GM18499 (cell line): Measurements from ENCODE around the gene LRPAP1.
"Not testable (repeated sequence)": the region's sequence is repeated elsewhere in the genome, so short reads cannot be mapped to it uniquely, and the experiment has no call there.

Experiments
- ATAC-seq: cut with Tn5 transposase; IDR thresholded peaks from one replicate; pipeline ENCODE4 v1.9.1; 2021; ENCODE audit warnings: moderate number of reproducible peaks; ENCODE audit not compliant: insufficient read depth, unreplicated experiment

The LRPAP1 gene

DNA sequence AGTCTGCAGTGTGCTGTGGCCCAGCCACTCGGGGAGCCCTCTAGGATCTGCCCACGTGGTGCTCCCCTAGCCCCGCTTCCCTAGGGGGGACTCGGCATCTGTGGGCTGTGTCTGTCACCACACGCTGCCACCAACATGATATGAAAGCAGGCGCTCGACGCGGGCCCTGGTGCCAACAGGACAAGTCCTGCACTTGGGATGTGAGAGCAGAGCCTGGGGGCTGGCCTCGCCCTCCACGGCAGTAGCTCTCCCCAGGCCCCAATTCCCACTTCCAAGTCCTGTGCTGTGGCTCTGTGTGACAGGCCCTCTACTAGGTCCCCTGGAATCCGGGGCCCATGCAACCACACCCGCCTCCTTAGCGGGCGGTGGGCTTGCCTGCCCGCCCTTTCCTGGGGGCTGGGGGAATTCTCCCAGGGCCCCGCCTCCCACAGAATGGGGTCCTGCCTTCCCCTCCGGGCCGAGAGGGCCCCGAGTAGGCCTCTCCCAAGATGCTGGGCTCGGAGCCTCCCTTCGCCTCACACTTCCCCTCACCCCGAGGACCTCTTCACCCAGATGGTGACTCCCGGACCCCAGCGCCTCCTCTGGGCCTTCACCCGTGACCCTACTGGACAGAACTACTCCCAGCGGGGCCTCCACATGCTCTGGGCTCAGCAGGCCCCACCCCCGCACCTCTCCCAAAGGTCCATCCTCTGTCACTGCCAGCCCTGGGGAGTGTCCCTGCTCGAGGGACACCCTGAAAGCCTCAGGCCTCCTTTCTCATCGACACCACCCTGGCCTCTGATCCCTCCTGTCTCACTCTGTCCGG, 11.2 kb downstream of the LRPAP1 start:
- no peak for ATAC-seq

DNA sequence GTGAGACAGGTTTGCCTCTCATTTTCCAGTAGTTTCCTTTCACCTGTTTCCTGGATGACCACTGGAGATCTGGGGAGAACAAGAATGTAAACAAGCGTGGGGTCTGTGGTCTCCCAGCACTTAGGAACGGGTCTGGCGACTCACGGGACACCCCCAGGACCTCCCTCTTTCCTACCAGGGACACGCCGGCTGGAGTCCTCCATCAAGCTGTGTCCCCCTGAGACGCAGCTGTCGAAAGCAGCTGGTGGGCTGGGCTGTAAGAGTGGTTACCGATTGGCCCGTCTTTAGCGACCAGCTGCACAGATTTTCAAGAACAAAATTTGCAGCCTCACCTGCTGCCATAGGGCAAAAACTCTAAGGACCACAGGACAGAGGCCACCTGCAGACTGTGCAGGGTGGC, 11.9 kb downstream of the LRPAP1 start:
- ATAC-seq = no peak

DNA sequence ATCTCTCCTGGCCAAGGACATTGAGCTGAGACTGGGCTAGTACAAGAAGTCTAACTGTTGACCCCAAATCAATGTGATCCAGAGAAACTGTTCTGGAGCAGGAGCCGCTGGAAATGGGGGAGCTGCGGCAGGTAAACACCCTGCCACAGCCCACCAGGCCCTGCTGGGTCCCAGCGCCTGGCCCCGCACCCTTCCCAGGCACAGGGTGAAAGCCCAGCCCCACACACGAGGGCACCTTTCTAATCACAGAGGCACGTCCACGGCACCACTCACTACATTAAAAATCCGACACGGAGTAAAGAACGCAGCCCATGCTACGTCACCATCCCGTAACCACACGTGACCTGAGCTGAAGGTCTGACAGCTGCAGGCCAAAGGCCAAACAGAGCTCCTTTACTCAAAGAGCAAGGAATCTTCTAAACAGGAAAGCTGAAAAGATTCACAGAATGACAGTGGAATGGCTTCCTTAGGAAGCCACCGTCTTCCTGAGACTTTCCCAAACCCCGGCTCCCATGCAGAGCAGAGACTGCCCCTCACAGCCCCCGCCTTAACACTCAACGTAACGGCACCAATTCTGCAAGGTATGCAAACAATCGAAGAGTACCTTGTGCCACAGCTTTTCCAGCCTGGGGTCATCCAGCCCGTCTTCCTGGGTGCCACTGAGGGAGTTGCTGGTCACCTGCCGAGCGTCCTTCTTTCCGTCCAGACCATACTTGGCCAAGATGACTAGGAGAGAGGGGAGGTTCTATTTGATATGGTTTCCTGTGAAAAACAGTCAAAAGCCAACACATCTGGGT, 12.6 kb downstream of the LRPAP1 start:
- no peak for ATAC-seq

DNA sequence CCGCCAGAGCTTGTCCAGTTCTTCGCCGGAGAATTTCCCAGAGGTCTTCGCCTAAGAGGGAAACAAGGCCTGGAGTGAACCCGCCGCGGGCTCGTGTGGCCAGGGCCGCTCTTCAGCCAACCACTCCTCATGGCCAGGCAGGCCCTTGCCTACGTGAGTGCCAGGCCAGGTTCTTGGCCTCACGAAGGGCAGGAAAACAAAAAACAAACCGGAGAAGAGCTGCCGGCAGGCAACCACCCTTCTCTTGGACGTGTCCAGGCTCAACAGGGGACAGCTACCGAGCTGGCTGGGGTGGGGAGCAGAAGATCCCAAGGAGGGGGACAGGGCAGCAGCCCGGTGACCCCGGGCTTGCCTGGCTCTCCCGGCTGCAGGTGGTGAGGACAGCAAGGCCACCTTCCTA, 13.3 kb downstream of the LRPAP1 start:
- ATAC-seq = no peak

DNA sequence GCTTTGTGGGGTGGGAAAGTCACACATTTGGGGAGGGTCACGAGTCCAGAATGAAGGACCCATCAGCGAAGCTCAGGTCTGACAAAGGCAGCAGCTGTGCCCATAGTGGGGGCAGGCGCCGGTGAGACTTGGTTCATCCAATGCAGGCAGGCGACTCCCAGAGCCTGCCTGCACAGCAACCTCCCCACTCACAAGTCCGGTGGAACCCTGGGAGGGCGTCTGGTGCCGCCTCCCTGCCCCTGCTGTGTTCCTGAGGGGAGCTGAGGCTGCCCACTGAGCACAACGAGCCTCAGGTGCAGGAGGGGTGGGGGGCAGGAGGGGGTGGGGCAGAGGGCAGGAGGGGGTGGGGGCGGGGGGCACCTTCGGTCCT, 13.7 kb downstream of the LRPAP1 start:
- no peak for ATAC-seq

DNA sequence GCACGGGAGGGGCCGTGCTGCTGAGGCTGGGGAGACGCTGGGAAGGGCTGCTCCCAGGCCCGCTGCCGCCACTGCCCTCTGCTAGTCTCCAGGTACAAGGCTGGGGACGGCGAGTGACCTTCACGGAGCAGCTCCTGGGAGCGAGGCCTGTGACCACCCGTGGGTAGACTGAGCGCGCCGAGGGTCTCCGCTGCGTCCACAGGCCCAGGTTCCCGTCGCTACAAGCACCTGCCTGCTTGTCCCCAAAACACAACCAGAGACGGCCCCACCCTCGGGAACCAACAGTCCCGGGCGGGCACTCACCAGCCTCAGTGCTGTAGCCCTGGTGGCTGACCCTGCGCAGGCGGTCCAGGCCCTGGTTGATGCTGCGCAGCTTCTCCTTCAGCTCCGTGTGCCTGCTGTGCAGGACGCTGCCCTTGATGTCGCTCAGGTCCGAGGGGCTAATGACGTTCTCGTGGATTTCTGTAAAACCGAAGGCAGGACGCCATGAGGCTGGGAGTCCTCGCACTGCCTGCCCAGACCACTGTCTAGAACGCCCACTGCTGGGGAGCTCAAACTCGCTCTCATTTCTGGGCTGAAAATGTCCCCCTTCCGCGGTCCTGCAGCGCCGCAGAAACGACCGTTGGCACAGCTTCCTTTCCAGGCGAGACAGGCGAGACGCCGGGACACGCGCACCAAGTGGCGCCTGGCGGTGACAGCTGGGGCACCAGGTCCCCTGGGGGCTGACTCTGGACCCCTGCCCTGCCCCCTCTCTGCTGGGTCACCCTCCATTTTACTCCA, 14.3 kb downstream of the LRPAP1 start:
- ATAC-seq = no peak

DNA sequence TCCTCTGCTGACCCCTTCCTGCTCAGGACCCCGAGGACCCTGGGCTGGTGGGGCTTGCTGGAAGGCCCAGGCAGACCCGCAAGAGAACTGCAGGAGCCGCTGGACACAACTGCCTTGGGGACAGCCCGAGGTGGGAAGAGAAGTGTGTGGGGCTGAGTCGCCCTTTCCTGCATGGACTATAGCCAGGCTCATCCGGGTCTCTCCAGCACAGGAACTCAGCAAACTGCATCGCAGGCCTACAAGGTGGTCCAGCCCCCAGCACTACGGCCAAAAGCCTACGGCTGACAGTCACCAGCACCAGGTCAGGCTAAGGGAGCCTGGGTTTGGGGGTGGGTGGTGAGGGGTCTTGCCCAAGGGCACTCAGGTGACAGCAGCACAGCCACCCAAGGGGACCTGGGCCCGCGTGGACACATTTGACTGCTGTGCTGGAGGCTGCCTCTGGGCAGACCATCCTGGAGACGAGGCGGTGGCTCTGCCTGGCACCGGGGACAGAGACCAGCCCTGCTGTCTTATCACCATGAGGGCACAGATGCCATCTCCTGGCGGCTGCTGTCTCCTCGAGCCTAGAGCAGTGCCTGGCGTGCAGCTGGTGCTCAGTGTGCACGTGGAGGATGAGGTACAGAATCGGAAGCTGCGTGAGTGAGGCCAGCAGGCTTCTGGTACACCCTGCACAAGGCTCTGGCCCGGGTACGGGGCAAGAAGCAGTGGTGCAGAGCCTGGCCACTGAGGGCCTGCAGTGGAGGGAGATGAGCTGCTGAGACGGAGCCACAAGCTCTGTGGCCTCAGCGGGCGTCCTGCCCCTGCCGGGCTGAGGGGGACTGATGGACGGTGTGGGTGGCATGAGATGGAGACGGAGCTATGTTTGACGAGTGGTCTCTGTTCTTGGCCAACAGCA, 15.1 kb downstream of the LRPAP1 start:
- no peak for ATAC-seq

DNA sequence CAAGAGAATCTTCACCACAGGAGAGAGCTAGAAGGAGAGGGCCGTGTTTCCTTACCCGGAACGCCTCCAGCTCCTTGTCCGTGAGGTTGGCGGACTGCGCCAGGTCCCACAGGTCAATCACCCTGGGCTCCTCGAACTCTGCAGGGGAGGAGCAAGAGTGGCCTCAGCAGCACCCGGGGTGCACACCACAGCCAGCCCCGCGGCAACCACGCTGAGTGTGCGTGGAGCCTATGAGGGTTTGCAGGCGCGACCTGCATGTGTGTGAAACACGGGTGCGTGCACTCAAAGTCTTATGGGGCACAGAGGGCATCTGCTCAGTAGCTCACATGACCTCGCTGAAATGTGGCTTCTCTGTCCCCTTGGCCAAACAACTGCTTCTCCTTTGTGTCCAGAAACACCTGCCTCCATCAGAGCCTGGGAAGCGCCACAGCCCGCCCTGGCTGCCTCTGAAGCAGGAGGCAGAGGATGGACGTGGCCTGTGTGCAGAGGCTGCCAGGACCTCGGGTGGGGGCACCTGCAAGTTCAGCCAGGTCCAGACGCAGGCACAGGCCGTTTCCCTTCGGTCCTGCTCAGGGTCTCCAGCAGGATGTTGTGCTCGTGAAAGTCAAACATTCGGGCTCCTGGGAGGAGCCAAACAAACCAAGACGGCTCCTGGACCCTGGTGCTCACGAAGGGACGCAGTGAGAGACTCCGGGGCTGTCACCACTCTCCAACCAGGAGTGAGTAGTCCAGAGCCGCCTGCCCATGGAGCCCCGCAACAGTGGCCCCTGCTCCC, 16.0 kb downstream of the LRPAP1 start:
- no peak for ATAC-seq

DNA sequence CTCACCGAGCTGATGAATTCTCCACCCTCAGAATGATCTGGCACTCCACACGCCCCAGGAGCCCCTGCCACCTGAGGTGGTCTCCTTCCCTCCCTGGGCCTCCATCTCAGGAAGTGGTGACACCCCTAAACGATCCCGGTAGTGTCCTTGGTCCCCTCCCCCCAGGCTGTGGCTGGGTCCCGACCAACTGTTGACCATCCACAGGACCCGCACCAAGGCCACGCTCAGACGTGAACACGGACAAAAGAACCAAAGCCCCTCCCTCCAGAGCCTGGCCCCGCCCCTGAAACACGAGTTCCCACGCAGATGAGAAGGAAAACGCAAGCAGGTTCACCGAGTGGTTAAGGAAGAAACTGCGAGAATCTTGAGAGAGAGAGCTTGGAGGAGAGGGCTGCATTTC, 16.6 kb downstream of the LRPAP1 start:
- ATAC-seq = no peak

DNA sequence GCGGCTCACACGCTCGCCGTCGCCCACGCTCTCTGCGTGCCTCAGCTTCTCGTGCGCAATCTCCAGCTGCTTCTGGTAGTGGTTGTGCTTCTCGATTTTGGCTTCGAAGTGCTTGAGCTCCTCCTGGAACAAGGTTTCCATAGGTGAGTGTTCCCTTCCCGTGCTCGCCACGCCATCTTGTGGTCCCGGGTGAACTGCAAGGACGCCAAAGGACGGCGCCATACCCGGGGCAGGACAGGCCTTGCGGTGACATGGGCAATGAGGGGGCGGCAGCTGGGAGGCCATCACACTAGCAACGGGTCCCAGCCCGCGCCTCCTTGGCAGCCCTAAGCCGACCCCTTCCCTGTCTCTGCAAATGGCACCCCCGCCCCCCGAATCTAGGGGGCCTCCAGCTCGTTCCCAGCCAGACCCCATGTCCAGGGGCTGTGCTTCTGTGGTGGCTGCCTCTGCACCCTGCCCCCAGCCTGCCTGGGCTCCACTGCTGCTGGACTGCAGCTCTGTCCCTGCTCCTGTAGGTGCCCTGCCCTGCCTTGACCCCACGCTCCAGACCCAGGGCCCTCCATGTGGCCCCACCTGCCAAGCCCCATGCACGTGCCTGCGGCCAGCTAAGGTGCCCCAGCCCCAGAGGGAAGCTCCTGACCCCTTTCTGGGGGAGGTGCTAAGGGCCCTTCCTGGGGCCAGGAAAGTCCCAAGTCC, 17.3 kb downstream of the LRPAP1 start:
- ATAC-seq = no peak

DNA sequence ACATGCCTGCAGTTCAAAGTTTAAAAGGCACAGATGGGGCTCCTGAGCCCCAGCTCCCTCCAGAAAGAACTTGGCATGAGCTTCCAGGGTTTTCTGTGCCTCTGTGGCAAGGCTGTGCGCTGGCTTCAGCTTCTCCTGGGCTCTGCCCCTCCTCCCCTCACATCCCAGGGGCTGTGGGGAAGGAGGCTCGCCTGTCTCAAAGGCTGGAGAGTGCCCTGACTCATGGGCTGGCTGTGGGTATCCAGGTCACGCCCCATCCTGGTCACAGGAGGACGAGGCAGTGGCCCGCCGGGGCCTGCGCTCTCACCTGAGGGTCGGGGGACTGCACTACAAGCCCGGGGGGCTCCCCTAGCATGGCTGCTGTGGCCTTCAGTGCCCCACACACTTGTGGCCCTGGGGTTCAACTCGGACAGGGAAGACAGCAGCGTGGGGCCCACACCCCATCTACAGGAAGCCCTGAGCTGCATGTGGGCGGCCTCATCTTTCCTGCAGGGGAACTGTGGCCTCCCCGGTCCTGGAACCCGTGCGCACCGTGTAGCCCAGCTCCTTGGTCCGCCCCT, 17.9 kb downstream of the LRPAP1 start:
- no peak for ATAC-seq

DNA sequence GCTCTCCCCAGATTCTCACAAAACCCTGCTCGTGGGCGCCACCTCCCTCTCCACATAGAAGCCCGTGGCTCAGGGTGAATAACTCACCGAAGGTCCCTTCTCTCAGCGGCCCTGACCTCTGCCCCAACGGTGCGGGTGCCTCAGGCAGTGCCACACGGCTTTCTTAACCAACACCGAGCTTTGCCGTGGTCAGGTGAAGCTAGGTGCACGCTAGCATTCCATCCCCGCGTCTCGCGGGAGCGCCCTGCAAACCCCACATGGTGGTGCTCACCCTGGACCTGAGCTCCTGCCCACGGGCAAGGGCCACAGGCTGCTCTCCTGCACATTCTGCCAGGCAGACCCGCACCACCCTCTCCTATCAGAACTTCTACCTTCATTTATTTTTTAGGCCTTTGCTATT, 18.4 kb downstream of the LRPAP1 start:
- no peak for ATAC-seq

DNA sequence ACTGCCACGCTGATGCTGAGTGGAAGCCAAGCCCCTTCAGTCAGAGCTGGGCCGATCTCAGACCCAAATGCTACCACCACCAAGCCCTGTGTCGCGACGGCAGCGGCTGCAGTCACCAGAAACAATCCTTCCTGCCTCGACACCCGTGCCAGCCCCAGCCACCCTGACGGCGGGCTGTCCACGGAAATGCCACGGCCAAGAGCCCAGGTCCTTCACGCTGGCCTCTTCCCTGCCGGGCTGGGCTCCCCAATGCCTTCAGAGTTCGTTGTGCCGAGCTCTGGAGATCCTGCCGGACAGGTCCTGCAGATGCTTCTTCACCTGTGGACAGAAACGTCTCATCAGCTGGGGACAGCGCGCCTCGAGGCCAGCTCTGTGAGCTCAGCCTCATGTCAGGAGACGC, 19.5 kb downstream of the LRPAP1 start:
- ATAC-seq = no peak

DNA sequence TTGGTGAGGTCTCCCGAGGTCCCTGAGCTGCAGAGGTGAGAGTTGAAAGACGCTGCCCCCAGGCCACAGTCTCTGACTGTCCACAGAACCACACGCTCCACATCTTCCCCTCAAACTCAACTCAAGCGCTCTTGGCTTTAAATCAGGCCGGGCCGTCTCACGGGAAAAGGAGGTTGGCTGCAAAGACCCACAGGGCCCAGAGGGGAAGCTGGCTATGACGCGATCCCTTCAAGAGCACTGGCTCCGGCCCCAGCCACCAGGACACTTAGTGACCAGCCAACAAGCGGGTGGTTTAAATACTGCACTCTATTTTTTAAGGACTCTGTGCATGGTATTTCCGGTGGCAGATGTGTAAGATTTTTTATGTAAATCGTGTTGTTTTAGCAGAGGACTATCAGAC, 19.9 kb downstream of the LRPAP1 start:
- ATAC-seq = no peak

DNA sequence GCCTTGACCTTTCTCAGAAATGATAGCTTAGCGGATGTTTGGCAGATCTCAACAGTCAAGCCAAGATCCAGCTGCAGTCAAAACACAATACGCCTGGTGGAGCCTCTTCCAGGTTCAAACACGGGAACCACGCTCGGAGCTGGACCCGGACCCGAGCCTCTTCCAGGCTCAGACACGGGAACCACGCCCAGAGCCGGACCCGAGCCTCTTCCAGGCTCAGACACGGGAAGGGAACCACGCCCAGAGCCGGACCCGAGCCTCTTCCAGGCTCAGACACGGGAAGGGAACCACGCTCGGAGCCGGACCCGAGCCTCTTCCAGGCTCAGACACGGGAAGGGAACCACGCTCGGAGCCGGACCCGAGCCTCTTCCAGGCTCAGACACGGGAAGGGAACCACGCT, 20.6 kb downstream of the LRPAP1 start:
- ATAC-seq = not testable (repeated sequence)

DNA sequence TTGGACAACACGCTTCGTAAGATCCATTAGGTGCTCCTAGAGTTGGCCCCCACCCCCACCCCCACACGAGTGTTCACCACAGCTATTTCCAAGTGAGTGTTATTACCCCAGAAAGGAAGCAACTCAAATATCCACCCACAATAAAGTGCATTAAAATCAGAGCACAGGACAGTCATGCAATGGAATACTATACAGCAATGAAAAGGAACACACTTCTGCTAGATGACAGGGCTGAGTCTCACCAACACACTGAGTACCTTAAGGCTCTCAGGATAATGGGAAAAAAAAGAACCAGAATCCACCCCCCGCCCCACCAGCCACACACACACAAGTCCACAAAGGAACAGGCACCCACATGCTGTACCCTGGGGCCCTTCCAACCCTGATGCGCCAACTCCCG, 21.0 kb downstream of the LRPAP1 start:
- no peak for ATAC-seq

DNA sequence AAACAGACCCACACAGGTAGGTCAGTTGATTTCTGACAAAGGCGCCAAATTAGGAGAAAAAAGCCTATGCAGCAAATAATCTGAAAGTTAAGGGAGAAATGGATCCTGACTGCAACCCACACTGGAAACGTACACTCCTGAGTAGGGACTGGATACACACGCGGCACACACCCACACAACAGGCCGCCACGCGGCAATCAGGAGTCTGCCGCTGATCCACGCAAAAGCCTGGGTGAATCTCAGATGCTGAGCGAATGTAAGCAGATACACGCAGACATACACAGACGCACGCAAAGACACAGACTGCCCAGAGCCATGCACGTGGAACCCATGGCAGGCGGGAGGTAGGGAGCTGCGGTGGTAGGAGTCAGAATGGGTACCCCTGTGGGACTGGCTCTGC, 21.7 kb downstream of the LRPAP1 start:
- ATAC-seq = no peak

DNA sequence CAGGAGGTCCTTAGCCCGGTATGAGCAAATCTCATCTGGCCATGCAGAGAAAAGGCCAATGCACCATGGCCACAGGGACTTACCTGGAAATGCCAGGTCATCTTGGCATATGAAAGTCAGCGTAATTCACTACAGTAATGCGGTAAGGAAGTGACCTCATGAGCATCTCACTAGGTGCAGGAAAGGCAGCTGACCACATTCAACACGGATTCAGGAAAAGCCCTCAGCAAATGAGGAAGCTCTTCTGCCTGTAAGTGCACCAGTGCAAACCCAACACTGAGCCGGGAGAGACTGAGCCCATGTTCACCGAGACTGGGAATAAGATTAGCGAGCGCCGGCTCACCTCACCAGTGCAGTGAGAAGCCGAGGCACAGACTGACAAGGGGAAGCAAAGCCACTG, 23.7 kb downstream of the LRPAP1 start:
- no peak for ATAC-seq
